ENCODE data around the gene KLHDC10.

GRCh38 chr7:130157700-130158099 is 87.4 kb downstream of the KLHDC10 start:
- TF ChIP-seq CTCF (IDR thresholded peaks at IDR 0.05) (no peak), POLR2AphosphoS5 (IDR thresholded peaks at IDR 0.05) (no peak)
